T-helper 1 cell (primary cell): ENCODE measurements around the gene PROZ.
"Not testable (repeated sequence)": the region's sequence is repeated elsewhere in the genome, so short reads cannot be mapped to it uniquely, and the experiment has no call there.

ENCODE experiments used
- DNase-seq, 5 donors: peaks; one replicate each; pipeline ENCODE4 v3.0.0-alpha.2; 2012 to 2020

The PROZ gene

DNA sequence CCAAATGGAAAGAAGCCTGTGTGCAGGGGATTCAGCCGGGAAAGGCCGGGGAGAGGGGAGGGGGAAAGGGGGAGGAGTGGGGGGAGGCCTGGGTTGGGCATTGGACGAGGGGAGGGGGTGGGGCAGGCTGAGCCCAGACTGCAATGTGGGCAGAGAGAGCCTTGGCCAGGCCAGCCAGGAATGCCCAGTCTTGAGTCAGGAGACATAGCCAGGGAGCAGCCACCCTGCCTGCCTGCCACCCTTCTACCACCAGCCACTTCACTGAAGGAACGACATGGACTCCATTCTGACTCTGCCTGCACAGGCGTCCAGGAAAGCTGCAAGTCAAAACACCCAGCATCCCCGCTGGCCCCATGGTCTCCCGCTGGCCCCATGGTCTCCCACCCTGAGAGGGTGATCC lies 498 bp downstream of the PROZ start:
- DNase-seq = no peak

DNA sequence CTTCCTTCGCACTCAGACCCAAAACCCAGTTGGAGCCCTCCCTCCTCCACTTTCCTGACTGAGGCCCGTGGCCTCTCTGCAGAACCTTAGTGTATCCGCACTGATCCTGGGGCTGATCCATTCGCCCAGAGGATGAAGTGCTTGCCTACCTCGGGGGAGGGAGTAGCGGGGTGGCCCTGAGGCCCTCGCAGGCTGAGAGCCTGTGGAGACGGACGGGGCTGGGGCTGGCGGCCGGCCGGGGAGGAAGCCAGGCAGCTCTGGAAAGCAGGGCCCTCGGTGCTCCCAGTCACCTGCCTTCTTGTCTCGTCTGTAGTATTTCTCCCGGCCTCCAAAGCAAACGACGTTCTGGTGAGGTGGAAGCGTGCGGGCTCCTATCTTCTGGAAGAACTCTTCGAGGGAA lies 1.3 kb downstream of the PROZ start:
- DNase-seq = no peak

DNA sequence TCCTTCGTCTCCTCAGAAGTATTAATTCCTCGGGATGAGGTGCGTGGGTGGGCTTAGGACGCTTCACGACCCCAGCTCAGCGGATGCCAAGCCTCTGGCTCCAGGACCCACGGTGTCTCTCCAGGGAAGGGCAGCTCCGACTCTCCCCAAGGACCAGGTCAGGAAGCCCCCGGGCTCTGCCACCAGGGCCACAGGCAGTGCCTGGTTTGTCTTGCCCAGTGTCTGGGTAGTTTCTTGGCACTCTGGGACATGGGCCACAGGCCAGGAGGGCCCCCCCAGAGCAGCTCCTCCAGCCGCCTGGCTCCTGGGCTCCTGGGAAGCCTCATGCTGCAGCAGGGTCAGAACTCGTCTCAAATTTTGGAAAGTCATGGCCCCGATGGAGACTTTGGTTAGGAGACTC lies 2.5 kb downstream of the PROZ start:
- no peak for DNase-seq

DNA sequence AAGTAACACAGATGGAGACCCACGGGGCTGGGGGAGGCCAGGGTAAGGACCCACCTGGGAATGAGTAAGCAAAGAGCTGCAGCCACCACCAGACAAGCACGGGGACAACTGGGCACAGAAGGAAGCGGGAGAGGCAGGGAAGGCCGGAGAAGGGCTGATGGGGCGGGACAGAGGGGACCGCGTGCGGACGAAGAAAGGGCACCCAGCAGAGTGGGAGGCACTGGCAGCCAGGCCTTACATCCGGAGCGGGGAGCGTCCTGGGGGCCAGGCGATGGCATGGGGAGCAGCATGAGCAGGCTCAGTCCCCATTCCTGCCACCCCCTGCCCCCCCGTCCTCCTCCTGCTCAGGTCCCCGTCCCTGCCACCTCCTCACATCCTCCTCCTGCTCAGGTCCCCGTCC lies 3.0 kb downstream of the PROZ start:
- no peak for DNase-seq

DNA sequence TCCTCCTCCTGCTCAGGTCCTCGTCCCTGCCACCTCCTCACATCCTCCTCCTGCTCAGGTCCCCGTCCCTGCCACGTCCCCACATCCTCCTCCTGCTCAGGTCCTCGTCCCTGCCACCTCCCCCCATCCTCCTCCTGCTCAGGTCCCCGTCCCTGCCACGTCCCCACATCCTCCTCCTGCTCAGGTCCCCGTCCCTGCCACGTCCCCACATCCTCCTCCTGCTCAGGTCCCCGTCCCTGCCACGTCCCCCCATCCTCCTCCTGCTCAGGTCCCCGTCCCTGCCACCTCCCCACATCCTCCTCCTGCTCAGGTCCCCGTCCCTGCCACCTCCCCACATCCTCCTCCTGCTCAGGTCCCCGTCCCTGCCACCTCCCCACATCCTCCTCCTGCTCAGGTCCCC lies 3.5 kb downstream of the PROZ start:
- DNase-seq = not testable (repeated sequence)

DNA sequence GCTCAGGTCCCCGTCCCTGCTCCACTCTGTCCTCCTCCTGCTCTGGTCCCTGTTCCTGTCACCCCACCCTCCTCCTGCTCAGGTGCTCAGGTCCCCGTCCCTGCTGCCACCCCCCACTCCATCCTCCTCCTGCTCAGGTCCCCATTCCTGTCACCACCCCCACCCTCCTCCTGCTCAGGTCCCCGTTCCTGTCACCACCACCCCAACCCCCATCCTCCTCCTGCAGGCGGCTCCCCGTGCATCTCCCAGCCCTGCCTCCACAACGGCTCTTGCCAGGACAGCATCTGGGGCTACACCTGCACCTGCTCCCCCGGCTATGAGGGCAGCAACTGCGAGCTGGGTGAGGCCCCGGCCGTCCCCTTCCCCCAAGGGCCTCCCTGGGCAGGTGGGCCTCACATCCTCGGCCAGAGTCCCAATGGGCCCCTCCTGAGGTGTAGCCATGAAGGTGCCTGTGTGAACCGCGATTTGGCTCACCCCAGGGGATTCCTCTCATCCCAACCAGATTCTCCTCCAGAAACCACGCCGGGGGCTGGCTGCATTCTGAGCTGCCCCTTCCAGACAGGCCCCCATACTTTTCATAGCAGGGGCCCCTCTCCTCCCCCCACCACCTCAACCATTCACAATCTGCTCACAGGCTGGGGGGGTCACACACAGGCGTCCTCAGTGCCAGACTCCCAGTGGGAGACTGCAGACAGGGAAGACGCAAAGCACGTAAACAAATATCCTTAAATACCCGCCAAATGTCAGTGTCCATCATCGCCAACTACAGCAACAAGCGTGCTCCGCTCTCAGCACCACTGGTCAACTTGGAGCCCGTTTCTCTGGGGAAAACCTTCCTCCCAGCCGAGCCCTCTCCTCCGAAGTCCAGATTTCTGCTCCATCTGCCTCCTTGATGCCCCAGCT lies 4.6 kb downstream of the PROZ start:
- DNase-seq = no peak

DNA sequence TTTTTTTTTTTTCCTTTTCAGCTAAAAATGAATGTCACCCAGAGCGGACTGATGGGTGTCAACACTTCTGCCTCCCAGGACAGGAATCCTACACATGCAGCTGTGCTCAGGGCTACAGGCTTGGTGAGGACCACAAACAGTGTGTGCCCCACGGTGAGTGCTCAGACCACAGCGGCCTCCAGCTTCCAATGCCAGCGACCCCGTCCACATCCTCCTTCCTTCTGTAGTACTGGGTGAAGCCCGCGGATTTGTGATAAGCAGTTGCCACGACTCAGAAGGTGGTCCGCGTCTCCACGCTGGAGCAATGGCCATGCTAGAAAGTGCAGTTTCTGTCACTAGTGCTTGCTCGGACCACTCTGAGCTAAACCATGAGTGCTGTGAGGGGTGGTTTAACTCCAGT lies 6.0 kb downstream of the PROZ start:
- no peak for DNase-seq

DNA sequence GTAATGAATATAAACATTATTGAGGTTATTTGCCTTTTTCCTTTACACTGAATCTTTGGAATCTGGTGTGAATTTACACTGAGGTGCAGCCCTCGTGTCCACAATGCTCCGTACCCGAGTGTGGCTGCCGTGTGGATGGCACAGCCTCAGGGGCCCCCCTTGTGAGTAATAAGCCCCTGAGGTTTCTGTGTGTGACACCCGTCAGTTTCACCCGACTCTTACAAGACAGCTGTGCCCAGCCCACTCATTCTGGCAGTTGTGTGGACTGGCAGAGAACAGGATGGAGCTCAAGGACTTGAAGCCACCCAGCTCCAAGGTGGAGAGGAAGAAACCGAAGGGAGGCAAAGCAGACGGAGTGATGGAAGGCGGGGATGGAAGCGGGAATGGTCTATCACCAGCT lies 7.8 kb downstream of the PROZ start:
- no peak for DNase-seq

DNA sequence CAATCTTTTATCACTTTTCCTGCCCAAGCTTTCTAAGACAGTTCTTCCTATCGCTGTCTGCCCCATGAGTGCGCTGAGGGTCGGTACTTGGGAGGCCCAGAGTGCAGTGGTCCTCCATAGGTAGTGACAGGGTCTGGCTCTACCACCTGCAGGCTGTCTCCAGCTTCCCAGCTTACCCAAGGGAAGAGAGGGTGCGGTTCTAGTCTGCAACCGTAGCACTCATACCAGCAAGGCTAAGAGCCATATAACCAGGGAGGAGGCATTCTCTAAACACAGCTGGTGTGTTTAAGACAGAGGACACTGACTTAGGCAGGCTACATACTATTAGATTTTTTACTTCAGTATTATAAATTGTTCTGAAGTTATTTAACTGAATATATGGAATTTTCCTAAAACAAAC lies 8.2 kb downstream of the PROZ start:
- DNase-seq = no peak

DNA sequence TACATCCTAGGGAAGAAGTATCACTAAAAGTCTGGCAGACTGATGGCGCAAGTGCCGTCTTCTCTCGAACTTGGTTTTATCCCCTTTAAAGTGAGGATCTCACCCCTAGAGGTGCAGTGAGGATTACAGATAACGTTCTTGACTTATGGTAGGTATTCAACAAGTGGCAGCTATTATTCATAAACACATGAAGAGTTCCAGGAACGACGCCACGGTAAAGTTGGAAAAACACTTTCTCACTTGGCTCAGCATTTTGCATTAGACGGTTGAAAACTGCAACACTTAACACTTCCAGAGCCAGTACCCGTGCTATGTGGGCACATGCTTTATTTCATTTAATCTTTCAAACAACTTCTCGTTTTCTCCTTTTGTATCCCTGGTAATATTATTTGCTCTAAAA lies 8.7 kb downstream of the PROZ start:
- DNase-seq = no peak

DNA sequence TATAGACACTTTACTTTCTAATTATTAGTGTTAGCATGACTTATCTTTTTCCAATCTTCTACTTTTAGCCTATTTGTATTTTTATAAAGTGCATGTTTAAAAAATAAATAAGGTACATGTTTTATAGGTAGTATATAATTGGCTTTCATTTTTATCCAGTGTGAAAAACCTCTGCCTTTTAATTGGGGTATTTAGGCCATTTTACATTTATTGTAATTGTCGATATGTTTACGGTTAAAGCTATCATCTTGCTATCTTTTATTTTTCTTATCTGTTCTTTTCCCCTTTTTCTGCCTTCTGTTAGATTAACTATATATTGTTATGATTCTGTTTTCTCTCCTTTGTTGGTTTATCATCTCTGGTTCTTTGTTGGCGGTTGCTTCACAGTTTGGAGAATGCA lies 9.1 kb downstream of the PROZ start:
- DNase-seq = no peak

DNA sequence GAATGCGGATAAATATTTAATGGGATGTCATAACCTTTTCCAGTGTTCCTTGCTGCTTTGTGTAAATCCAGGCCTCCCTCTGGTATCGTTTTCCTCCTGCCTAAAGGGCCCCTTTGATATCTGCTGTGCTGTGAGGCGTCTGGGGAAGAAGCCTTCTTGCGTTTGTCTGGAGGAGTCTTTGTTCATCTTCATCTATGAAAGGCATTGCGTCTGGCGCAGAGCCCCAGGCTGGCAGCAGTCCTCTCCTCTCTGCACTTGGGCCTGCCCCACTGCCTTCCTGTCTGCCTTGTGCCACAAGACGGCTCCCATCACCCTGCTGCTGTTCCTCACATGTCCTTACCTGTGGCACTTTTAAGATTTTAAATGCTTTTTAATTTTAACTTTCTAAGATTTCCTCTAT lies 9.8 kb downstream of the PROZ start:
- DNase-seq = no peak

DNA sequence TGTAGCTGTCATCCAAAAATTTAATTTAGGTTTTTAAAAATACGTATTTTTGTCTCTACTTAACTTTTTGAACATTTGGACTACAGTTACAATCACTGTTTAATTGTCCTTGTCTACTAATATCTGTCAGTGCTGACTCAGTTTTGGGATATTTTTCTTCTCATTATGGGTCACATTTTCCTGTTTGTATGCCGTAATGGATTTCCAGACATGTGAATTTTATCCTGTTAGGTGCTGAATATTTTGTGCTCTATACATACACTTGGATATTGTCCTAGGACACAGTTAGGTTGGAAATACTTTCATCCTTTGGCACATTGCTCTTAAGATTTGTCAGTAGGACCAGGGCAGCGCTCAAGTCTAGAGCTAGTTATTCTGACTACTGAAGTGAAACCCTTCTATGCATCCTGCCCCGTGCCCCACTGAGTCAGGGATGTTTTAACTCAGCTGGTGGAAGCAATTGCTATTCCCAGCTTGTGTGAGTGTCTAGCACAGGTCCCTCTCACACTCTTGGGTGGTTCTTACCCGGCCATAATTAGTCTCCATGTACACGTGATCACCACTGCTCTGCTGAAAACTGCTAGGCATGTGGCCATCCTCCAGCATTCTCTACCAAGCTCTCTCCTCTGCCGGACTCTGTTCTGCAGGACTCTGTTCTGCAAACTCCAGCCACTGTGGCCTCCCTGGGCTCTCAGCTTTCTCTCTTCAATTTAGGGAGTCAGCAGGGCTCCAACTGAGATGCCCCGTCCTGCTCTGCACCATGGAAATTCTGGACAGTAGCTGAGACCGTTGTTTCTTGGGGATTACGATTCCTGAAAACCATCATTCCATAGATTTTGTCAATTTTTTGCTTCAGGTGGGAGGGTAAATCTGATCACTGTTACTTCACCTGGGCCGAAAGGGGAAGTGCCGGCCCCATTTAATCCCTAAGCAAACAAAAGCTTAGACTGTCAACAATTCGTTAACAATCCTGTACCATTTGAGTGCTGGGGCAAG lies 11.1 kb downstream of the PROZ start:
- DNase-seq = no peak

DNA sequence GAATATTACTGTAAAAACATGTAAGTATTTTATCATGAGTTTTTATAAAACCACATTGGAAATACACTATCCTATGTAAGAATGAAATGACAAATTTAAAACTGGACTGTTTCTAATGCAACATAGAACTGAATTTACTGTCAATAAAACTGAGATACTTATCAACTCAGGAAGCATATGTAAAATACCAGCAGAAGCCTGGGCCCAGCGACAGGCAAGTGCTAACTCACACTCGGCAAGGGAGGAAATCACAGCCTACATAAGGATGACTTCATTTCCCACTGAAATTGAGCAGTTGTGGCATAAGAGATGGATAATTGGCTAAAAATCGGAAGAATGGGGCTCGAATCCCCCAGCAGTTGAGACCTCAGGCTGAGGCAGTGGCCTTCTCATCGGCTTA lies 12.1 kb downstream of the PROZ start:
- no peak for DNase-seq

DNA sequence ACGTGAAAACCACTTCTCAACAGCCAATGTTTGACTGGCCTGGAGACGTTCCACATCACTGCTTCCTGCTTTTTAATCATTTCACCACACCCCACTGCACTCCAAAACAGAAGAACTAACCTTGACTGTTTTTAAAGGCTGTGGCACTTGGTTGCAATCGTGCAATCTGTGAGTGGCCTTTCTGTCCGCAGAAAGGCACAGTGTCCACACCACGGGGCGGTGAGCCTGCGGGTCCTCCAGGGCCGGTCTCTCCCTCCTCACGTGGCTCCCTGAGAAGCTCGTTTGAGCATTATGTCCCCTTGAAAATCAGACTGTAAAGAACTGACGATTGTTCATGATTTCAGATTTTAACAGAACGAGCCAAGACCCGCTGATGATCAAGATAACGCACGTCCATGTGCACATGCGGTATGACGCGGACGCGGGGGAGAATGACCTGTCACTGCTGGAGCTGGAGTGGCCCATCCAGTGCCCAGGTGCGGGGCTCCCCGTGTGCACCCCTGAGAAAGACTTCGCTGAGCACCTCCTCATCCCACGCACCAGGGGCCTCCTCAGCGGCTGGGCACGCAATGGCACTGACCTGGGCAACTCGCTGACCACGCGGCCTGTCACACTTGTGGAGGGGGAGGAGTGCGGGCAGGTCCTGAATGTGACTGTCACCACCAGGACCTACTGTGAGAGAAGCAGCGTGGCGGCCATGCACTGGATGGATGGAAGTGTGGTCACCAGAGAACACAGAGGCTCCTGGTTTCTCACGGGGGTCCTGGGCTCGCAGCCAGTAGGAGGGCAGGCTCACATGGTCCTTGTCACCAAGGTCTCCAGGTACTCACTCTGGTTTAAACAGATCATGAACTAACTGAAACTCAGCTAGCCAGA lies 13.0 kb downstream of the PROZ start:
- DNase-seq = no peak

DNA sequence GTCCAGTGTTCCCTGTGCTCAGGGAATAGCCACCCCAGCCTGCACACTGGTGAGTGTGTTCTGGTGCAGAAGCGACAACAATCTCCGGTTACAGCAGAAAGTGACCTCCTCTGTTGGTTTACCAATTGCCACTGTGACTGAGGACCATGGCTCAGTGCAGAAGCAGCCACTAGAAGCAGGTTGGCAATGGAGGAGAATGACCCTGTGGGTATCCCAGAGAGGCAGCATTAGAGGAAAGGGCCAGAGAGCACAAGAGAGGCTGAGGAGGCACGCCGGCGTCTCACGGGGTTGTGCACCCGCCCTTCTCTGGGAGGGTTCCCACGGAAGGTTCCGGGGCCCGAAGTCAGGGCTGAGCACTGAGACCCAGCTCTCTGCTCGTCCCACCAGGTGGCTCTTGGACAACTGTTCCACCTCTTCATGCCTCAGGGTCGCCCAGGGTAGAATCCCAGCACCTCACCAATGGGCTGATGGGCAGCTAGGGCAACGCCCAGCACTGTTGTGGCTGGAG lies 14.0 kb downstream of the PROZ start:
- DNase-seq = no peak

DNA sequence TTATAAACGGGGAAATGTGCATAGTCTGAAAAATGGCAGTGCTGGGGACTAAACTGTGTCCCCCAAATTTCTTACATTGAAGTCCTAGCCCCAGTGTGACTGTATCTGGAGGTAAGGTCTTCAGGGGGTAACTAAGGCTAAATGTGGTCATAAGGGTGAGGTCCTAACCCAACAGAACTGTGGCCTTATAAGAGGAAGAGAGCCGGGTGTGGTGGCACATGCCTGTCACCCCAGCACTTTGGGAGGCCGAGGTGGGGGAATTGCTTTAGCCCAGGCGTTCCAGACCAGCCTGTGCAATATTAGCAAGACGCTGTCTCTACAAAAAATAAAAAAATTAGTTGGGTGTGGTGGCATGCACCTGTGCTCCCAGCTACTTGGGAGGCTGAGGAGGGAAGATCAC lies 17.8 kb downstream of the PROZ start:
- peak; percentile 43 to 80 (median 57) for DNase-seq

DNA sequence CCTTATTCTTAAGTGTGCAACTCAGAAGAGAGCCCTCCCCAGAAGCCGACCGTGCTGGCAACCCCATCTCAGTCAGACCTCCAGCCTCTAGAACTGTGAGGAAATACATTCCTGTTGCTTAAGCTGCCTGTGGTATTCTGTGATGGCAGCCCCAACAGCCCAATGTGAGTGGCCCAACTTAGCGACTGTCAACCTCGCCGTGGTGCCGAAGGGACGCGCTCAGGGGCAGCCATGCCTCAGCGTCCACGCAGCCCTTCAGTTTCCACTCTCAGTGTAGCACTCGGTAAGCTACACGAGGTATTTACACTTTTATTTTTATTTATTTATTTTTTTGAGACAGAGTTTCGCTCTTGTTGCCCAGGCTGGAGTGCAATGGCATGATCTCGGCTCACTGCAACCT lies 18.4 kb downstream of the PROZ start:
- DNase-seq = no peak

DNA sequence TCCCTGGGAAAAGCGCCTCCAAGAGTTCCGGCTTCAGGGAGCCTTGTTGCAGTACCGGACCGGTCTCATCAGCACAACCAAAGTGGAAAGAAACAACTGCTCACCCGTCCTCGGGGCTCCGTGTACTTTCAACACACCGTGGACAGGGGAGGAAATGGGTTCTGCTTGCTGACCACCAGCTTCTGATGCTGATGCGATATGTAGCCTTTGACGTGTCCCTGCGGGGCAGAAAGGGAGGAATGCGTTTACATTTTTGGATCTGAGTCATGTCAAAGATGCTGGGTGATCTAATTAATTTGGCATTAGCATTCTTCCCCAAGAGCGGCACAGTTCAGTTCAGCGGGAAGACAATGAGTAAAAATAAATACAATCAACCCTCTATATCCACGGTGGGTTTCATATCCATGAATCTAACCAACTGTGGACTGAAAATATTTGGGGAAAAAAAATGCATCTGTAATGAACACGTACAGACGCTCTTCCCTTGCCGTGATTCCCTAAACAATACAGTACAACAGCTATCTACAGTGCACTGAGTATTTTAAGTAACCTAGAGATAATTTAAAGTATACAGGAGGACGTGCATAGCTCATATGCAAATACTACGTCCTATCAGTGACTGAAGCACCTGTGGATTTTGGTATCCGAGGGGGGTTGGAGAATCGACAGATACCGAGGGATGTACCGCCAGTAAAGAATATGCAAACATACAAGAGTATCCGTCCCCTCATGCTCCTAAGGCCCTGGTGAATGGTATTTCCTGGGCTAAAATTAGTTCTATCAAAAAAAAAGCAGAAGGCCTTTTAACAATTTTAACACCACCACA lies 19.8 kb downstream of the PROZ start:
- DNase-seq = no peak

DNA sequence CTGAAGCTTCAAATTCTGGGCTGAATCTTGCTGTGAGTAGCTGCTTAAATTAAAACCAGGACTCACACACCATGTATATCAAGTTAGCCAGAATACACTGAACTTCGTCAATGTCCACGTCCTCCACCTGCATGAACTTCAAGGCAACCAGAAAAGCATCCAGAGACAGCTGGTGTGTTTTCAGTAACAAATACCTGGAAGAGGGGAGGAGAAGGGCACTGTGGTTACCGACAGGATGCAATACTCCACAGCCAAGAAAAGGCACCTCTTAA lies 20.4 kb downstream of the PROZ start:
- no peak for DNase-seq

DNA sequence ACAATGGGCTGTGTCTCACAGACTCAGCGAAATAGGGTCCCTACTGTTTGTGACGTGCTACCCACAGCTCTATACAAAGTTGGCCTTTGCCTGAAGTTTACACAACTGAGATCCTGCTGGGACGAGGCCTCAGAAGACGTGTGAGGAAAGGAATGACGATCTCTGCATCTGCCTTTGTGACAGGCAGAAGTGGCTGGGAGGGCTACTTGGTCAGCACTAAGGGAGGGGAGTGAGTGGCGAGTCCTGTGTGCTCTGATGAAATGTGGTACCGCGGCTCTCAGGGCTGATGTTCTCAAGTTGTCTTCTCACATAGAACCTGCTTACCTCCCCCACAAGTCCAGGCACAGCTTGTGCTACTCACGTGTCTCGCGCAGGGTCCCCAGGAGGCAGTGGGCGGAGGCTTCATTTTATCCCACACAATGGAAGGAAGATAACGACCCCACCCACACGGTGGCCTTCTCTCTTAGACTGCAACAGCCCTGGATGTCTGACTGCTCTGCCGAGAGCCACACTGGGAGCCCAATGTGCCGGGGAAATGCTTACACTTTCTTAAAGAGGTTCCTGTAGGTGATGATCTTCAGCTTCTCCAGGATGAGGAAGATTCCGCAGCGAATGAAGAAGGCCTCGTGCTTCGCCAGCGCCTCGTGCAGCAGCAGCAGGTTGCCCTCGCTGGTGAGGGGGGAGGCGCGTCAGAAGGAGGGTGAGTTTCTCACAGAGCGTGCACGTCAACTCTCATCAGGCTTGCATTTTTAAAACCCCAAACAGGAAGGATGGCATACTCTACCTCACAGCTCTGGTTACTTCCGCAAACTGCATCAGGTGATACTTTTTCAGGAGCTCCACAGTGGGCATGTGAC lies 21.2 kb downstream of the PROZ start:
- DNase-seq = peak in 1 of 5 donors; percentile 29
